Kidney glomerular epithelial cell (primary cell): ENCODE results near the gene ABI3.

ENCODE experiments used
- DNase-seq: peaks from one replicate; lab custom pipeline; 2025; lab: John Stamatoyannopoulos, UW

Gene ABI3

DNA sequence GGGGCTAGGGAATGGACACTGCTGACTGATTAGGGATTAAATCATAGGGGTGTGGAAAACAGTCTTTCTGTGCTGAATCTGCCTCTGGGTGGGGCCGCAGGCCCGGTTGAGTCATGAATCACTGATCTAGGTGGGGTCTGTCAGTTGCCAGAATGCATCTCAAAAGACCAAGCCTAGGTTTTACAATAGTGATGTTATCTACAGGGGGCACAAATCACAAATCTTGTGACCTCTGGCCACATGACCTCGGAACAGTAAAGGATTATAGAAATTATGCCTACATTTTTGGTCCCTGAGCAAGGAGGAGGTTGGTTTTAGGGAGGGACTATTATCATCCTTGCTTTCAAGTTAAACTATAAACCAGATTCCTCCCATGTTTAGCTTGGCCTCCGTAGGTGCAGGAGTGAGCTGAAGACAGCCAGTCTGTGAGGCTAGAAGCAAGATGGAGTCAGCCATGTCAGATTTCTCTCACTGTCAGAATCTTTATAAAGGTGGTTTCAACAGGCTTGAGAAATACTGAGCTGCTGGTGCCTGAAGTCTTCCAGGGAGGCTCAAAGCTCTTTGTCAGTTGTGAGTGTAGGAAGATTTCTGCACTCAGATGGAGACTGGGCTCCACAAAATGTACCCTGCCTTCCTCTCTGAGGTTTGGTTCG, 13.0 kb upstream of the ABI3 start:
- DNase-seq = peak; percentile 84

DNA sequence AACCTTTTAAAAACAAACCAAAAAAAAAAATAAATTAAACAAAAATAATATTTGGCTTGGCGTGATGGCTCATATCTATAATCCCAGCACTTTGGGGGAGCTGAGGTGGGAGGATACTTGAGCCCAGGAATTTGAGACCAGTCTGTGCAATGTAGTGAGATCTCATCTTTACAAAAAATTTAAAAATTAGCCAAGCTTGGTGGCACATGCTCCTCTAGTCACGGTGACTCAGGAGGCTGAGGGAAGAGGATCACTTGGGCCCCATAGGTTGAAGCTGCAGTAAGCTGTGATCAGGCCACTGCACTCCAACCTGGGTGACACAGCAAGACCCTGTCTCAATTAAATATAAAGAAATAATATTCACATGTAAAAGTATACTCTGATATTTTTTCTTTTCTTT, 12.3 kb upstream of the ABI3 start:
- DNase-seq = peak; percentile 61

DNA sequence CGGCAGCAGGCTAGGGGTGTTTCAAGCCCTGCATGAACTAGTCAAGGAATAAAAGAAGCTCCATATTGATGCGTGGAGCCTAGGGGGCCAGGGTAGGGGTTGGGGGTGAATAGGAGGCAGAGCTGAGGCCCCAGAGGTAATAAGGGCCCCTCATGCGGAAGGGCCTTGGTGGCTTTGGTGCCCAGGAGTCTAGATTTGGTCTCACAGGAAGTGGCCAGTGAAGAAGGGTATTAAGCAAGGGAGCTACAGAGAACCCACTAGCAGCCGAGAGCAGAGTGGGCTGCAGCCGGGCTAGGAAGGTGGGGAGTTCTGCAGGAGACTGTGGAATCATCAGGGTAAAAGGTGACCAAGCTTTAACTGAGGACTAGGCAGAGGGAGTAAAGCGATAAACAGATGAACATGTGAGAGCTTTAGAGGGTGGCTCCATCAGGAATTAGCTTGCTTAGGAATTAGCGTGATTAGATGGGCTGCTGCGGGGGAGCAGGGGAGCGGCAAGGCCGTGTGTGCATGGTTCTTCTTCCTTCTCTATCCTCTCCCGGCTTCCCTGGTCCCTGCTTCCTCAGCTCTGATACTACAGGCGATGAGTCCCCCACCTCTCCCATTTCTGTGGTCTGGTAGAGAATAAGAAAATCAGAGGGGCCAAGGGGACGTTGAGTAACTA, 10.0 kb upstream of the ABI3 start:
- no peak for DNase-seq

DNA sequence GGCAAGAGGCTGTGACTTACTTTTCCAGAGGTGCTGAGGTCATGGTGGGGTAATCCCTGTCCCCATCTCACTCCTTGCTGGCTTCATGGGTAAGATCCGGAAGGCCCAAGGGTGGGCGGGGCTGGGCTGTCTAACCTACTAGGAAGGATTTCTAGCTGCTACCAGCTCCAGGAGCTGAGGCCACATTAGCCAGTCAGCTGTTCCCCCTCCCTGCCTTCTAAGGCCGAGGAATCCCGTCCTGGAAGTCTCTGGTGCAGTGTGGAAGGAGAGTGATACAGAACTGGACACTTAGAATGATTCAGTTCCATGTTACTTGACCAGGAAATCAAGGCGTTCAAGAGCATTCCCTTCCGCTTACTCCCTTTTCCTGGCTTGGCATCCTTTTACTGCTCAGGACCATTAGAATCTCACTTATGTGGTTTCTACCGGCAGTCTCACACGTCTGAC, 9.0 kb upstream of the ABI3 start:
- no peak for DNase-seq

DNA sequence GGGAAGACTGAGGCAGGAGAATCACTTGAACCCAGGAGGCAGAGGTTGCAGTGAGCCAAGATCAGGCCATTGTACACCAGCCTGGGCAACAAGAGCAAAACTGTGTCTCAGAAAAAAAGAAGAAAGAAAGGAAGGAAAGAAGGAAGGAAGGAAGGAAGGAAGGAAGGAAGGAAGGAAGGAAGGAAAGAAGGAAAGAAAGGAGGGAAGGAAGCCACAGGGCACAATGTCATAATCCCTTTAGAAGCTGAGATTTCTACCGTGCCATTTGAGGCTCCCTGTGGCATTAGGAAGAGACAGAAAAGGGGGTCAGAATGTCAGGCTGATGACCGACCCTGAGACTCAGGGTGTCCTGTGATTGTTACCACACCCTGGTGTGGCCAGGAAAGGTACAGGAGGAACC, 6.7 kb upstream of the ABI3 start:
- no peak for DNase-seq

DNA sequence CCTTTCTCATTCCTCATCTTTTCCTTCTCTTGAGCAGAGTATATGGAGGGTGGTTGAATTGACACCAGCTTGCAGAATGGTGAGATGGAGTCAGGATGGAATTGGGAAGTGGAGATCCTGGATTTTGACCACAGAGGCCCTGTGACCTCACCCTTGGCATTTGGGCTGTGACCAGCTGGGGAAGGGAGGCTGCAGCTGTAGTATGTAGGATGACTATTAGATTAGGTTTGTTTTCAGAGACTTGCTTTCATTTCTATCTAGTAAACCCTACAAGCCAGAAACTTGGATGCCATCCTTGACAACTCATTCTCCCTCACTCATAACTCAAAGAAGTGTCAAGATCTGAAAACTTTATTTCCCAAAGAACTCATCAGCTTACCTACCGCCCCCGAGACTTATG, 6.0 kb upstream of the ABI3 start:
- DNase-seq = no peak

DNA sequence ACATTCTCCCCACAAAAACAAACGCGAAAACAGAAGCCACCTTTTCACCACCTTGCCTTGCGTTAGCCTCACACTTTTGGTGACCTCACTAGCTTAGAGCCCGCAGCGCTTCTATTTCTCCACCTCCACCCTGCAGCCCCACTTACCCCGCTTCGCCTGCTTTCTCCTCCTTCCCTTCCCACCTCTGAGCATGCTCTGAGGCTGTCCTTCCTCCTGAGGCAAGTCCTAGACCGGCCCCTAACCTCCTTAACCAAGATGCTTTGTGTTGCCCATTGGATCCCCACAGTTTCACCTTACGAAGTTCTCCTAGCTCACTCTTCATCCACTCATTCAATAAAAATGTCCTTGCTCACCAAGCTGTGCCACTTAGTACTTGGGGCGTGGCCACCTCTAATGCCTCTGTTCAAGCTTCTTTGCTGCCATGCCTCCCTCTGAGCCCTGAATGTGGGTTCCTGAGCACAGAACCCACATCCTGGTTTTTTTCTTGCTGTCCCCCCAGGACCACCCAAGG, 1.4 kb upstream of the ABI3 start:
- DNase-seq = no peak

DNA sequence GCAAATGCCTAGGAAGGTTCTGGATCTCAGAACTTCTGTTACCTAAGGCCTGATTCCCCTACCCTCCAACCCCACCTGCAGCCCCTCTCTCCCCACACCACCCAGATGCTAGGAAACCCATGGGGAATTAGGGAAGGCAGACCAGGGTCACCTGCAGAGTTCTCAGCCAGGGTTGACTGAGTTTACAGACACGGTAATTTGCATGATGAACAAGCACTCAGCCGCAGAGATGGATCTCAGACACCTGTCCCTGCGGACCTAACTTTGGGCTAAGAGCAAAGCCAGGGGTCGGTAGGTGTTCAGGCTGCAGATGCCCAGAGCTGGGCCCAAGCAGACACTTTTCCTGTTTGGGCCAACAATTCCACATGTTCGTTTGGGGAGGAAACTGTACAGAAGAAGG, 2.9 kb downstream of the ABI3 start:
- DNase-seq = no peak

DNA sequence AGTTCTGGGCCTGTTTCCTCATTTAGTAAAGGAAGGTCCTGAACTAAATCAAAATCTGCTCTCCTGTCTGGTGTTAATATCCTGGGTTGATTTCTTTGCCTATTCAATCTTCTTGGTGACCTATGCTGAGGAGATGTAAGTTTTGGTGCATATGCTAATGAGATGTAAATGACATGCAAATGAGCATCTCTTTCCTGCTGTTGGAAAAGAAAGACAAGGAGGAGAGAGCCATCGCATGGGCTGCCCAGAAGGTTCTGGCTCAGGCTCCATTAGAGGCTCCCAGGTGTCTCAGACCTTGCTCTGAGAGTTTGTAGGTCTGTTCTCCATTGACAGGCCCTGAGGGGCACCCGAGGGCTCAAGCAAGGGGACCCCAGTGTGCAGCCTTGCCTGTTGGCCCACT, 3.3 kb downstream of the ABI3 start:
- no peak for DNase-seq

DNA sequence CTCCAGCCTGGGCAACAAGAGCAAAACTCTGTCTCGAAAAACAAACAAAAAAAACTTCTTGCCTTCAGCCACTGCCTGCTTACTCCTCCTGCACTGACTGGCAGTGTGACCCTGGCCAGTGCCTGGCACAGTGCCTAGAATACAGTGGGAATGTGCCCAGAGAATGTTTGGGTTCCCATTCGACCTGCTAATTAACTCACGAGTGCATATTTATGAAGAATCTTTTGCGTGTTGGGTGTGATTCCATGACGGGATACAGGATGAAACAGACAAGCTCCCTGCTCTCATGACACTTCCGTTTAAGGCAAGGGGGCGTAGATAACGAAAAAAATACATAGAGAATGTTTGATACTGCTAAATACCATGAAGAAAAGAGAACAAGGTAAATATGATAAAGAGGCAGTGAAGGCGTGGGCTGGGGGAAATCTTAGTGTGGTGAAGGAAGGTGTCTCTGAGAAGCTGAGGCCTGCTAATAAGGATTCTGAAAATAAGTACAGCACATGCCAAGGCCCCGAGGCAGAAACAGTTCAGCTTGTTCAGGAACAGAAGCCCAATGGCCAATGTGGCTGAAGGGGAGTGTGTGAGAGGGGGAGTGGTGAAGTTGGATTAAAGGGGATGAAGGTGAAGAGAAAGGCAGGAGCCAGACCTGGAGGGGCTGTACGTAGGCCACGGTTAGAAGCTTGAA, 4.3 kb downstream of the ABI3 start:
- DNase-seq = no peak

DNA sequence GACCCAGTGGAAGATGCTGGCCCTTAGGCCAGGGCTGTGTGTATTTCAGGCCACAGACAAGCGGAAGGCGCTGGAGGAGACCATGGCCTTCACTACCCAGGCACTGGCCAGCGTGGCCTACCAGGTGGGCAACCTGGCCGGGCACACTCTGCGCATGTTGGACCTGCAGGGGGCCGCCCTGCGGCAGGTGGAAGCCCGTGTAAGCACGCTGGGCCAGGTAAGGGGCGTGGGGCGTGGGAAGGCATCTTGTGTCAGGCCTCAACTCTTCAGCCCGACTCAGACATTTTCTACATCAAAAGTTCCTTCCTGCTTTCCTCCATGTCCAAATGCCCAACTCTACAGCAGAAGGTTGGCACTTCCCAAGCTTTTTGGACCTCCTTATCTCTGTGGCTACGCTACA, 6.0 kb downstream of the ABI3 start:
- no peak for DNase-seq

DNA sequence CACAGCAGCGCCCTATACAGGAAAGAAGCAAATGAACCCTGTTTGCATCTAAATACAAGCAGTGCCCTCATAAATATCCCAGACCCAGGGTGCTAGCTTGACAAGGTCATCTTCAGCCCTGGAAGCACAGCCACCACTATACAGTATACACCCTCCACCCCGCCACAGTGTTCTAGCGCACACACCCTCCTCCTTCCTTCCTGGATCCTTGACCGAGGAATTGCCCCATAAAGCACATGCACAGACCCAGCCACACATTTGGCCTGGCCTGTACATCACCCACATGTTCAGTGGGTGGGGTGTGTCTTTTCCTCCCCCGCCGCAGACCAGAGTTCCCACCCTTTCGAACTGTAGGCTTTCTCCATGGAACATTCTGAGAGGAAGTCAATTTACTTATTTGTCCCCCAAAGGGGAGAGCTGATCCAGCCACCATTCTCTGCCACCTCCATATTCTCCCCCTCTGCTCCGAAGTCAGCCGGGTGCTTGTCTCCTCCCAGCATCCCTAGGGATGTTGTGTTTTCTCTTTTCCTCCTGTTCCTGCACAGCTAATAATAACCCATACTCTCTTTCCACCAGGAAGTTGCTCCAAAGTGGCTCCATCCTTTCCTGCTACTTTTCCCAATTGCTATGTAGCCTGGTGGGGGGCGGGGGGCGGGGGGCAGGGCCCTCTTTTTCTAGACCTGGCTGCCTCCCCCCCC, 6.6 kb downstream of the ABI3 start:
- no peak for DNase-seq

DNA sequence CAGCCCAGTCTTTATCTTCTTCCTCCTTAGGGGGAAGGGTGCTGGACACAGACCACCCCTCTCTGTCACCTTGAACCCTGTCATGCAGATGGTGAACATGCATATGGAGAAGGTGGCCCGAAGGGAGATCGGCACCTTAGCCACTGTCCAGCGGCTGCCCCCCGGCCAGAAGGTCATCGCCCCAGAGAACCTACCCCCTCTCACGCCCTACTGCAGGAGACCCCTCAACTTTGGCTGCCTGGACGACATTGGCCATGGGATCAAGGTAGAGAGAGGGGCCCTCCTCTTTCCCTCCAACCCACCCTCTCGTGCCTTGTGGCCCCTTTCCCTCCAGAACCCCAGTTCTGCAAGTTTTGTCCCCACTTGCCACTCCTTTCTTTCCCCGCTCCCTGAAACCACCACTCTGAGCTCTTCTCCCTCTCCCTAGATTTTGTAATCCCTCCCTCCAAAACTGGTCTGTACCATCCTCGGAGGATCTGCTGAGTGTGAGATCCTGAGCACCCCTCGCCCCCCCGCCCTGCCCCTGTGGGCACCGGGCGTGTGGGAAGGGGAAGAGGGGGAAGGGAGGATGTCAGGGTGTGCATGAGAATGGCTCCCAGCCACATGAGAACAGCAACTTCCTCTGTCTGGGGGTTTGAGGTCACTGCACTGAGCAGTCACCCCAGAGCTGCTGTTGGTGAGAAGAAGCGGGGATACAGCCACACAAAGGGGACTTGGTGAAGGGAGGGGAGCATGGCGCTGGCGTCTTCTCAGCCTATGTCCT, 7.3 kb downstream of the ABI3 start:
- DNase-seq = no peak

DNA sequence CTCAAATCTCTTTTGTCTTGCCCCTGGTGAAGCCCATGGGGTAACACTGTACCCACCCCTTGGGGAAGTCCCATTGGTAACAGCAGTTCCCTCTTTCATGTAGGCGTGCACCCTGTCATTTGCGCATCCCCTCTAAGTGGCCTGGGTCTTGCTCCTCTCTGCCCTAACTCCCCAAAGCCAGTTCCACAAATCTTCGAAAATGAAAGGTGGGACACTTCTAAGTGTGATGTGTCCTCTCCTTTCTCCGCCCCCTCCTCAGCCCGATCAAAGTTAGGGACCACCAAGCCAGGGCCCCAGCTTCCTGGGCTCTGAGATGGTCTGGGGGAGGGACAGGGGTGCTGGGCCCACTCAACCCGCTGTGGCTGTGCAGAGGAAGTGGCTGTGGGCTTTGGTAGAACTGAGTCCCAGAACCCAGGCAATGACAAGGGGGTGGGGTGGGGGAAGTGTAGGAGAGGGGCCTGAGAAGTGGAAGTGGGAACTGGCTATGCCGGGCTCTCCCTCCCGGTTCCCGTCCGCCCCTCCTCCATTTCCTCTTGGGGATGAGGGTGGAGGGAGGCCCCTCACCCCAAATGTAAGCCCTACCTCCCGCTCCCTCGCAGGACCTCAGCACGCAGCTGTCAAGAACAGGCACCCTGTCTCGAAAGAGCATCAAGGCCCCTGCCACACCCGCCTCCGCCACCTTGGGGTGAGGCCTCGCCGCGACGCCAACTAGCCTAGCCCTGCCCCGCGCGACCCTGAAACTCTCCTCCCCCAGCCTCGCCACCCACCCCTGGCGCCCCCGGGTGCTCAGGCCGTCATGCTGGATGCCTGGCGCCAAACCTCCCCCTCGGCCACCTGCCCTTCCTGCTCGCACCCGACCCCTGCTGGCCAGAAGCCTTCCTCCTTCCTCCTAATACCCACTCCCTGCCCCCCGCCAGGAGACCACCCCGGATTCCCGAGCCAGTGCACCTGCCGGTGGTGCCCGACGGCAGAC, 8.7 kb downstream of the ABI3 start:
- DNase-seq = no peak

DNA sequence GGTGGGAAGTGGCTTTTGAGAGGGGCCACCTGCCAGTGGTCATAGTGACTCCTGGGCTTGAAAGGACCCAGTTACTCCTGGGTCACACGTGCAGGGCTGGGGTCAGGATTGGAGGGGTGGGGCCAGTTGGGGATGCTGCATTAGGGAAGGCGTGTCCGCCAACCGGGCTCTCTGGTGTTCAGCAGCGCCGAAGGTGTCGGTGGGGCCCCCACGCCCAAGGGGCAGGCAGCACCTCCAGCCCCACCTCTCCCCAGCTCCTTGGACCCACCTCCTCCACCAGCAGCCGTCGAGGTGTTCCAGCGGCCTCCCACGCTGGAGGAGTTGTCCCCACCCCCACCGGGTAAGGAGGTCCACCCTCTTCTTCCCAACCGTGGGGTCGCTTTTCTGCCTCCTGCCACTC, 9.5 kb downstream of the ABI3 start:
- no peak for DNase-seq

DNA sequence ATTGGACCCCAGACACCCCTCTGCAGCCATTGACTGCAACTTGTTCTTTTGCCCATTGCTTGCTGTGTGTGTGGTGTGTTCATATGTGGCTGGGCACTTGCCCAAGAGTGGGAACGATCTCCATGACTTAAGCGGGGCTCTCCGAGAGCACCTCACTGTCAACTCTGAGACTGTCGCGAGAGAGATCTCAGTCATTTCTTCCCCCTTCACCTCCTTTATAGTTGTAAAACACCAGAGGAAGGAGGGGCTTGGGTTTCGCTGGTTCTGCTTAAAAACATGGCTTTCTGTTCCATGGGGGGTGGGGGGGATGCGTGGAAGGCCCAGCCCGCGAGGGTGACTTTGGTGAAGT, 12.6 kb downstream of the ABI3 start:
- DNase-seq = no peak

DNA sequence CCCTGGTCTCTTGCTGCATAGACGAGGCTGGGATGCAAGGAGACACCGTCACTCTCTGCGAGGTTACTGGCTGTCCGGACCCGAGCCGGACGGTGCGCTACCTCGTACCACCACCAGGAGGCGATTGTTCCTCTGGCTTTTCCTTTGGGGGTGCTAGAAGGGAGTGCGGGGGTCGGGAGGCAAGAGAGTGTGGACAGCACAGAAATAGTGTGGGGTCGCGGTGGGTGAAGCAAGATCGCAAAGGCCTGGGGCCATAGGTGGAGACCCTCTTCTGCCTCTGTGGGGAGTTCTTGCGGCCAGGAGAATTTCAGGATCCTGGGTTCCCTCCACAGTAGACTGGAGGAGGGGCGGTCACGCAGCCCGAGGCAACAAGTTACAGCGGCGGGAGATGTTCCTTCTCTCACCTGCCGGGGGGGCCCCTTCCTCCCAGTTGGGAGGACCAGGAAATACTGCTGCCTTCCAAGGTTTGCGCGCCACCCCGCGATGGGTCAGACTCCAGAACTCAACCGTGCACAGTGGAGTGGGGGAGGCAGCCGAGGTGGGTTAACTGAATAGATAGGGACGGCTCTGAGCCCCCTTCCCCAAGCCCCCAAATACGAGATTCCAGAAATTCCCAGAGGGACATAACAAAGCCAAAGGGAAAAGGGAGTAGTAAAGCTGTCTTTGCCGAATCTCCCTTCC, 13.2 kb downstream of the ABI3 start:
- DNase-seq = no peak

DNA sequence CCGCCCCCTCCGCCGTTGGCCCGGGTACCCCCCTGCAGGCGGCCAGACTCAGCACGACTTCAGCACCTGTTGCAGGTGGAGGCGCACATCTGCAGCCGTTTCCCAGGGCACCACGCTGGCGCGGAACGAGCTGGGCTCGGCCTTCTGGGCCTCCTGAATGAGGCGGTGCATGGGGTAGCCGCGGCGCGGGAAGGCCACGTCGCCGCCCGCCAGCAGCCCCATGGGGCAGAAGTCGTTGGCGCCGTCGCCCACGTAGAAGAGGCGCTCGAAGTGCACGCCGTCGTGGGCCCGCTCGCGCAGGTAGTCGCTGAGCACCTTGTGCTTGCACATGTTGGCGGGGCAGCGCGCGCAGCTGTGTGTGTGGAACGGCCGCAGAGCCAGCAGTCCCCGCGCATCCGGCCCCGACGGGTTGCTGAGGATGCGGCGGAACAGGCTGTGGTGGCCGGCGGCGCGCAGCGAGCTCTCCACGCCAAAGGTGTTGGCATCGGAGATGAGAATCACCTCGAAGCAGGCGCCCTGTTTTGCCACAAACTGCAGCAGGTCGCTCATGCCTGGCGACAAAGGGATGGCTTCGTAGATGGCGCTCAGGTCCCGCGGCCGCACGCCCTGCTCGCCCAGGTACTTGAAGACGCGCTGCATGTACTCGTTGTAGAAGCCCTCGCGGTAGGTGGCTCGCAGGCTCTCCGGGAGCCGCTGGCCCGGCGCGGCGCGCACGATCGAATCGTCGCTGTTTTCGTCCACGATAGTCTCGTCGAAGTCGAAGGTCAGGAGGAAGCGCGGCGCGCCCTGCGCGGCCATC, 13.9 kb downstream of the ABI3 start:
- no peak for DNase-seq

DNA sequence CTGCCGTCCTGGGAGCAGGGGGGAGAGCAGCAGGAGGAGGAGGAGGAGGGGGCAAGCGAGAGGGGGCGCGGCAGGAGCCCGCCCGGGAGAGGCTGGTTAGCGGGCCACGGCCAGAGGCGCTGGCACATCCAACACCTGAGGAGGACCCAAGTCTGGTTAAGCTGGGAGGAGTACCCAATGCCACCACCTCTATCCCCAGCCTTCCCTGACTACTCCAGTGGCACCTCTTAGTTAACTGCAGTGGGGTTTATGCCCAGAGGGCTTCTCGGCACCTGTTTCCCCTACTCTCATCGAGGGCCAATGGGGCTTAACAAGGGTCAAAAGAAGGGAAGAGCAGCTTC, 14.5 kb downstream of the ABI3 start:
- DNase-seq = no peak
